HG03045 (cell line): Measurements from ENCODE around the gene PXDN.

Experiments used
- ATAC-seq: cut with Tn5 transposase; IDR thresholded peaks from one replicate; pipeline ENCODE4 v1.9.1; 2021; ENCODE audit warnings: mild to moderate bottlenecking, moderate library complexity; ENCODE audit not compliant: unreplicated experiment

The PXDN gene

GRCh38 chr2:1673160-1673944 is 71.0 kb downstream of the PXDN start:
- ATAC-seq: no peak

DNA sequence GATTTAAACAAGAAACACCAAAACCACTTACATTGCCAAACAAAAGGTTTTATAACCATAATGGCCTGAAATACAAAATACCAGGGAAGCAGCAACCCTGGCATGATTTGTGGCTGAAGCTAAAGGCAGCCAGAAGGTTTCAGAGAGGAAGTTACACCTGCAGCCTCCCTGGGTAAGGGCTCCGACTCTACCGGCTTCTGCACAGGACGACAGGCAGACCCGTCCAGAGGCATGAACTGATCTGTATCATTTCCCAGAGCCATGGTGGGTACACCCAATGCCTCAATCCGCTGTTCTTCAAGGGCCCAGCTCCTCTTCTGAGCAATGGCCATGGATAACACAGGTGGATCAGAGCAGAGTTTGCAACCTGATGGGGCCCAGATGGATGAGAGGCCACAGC is 71.6 kb downstream of the PXDN start:
- ATAC-seq: no peak

- no peak for ATAC-seq
Measured at GRCh38 chr2:1671916-1672315, 72.4 kb downstream of the PXDN start.

- ATAC-seq: no peak
Measured at GRCh38 chr2:1670636-1671035, 73.7 kb downstream of the PXDN start.

- ATAC-seq: no peak
Measured at GRCh38 chr2:1665761-1666505, 78.4 kb downstream of the PXDN start.

- no peak for ATAC-seq
Measured at GRCh38 chr2:1664698-1665097, 79.6 kb downstream of the PXDN start.

- ATAC-seq: no peak
Measured at GRCh38 chr2:1664076-1664605, 80.2 kb downstream of the PXDN start.

DNA sequence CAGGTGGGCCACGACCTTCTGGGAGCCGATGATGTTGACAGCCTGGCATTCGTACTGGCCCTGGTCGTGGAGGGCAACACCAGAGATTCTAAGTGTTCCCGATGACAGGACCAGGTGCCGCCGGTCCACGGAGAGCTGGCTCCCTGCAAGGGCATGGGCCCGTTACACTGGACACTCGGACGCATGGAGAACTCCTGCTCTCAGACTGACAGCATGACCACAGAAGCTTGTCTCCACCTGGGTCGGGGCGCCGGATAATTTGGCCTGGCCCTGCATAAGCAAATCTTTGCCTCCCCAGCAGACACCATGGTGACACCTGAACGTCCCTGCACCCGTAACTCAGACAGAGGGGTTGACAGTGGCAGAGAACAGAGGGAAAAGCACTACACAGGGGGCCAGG is 80.7 kb downstream of the PXDN start:
- ATAC-seq: no peak

DNA sequence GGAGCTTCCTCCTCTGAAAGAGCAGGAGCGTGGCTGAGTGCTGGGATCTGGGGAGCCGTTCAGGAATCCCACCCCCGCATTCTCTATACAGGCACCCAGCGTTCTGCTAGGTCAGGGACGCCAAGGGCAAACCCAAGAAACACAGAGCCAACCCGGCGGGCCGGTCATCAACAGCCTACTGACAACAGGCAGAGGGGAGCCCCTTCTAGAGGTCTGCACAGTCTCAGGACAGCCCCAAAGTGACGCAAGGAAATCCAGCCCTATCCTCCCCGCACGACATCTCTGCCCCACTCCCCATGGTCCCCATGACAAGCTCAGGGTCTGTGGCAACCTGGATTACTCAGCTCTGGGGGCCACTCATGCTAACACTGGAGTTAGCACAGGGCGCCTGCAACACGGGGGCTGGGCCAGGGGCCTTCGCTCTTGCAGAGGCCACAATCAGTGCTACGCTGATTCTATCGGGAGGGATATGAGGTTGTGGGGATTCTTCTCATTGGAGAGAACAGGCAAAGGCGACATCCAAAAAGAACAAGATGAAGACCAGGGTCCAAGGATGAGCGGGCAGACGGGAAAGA is 81.6 kb downstream of the PXDN start:
- no peak for ATAC-seq

DNA sequence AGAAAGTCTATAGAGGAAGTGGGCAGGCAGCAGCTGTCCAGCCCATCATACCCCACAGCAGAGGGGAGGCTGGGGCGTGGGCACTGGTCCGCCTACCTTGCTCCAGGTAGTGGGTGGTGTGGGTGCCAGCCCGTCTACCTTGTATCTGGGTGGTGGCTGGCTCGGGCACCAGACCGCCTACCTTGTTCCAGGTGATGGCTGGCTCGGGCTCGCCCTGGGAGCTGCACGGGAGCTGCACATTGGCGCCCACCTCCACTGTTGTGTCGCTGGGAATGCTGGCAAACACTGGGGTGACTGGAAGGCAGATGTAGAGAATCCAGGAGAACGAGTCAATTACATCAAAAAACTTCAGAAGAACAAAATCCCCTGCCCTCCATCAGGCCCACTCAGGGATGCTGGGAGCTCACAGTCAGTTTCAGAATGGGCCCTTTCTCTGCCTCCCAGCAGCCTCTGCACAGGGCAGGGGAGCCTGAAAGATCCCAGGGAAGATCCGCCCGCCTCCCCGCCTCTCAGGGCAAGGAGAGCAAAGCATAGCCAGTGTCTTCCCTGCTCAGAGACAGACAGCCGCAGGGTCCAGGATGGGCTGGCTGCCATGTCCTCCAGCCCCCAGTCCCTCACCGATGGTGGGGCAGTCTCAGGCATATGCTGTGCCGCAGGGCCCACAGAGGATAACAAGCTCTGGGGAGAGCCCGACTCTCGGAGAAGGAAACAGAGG is 82.3 kb downstream of the PXDN start:
- ATAC-seq: no peak

DNA sequence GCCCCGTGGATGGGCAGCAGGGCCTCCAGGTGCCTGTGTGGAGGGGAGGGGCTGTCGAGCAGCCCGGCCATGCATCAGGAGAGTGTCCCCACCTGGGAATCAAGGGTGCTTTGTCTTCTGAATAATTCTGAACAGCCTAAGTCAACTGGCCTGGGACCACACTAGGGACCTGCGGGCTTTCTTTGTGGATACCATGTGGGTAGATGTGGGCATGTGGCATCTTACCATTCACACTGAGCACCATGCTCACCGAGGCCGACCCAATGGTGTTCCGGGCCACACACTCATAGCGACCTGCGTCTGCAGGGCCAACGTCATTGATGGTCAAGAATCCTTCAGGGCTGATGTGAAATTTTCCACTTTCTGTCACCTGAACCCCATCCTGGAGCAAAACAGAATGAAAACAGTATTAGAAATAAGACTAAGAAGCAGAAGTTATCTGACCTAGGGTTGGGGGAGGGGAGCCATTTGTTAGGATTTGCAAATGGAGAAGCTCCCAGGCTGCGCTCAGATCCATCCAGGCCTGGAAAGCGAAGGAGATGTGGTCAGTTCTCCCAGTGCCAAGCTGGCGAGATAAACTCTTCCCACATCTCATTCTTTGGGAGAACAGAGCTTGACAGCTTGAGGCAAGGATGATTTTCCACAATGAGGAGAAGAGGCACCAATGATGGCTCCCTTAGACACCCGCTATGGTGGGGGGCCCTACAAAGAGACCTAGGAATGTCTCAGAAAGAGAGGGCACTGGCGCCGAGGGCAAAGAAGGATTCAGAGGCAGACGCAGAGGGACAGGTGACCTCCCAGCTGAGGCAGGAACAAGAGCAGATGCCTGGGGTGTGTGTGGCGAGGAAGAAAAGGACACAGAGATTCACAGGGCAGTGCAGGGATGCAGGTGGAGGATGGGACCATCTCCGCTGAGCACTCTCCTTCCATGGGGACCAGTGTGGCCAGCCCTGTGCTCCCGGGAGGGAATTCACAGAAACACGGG is 83.4 kb downstream of the PXDN start:
- ATAC-seq: no peak

DNA sequence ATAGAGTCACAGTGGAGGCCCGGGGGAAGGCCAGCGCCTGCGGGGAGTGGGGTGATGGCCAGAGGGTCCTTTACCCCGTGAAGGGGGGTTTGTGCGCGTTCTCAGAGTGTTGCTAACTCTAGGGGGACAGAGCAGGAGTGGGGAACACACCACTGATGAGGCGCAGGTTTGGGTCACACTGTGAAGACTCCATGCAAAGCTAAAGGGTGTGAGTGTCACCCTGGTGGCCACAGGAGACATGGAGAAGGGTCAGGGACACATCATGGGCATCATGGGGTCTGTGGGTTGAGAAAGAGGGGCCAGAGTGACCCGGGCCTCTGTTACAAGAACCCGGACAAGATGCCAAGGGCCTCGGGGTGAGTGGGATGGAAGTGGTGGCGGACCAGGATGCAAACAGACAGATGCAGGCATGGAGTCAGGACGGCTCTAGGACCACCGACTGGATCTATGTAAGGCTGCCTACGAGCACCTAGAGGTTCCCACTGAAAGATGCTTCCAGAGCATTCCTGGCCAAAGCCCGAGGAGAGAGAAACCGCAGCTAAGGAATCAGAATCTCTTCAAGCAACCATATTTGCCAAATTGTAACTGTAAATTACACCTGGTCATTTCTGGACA is 84.3 kb downstream of the PXDN start:
- no peak for ATAC-seq

GRCh38 chr2:1658394-1659151 is 85.7 kb downstream of the PXDN start:
- ATAC-seq: no peak

DNA sequence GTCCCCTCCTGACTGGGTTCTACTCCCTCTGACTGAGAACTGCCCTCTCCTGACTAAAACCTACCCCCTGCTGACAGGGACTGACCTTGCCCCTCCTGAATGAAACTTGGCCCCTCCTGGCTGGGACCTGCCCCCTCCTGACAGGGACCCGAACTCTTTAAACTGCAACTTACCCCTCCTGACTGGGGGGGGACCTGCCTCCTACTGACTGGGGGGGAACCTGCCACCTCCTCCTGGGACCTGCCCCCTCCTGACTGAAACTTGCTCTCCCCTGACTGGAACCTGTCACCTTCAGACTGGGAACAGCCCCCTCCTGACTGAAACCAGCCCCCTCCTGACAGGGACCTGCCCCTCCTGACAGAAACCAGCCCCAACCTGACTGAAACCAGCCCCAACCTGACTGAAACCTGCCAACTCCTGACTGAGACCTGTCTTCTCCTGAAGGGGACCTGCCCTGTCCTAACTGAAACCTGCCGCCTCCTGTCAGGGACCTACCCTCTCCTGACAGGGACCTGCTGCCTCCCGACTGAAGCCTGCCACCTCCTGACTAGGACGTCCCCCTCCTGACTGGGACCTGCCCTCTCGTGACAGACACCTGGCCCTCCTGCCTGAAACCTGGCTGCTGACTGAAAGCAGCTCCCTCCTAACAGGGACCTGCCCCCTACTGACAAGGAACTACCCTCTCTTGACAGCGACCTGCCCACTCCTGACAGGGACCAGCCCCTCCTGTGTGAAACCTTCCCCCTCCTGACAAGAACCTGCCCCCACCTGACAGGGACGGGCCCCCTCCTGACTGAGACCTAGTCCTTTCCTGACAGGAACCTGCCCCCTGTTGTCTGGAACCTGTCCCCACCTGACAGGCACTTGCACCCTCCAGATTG is 87.1 kb downstream of the PXDN start:
- ATAC-seq: no peak

DNA sequence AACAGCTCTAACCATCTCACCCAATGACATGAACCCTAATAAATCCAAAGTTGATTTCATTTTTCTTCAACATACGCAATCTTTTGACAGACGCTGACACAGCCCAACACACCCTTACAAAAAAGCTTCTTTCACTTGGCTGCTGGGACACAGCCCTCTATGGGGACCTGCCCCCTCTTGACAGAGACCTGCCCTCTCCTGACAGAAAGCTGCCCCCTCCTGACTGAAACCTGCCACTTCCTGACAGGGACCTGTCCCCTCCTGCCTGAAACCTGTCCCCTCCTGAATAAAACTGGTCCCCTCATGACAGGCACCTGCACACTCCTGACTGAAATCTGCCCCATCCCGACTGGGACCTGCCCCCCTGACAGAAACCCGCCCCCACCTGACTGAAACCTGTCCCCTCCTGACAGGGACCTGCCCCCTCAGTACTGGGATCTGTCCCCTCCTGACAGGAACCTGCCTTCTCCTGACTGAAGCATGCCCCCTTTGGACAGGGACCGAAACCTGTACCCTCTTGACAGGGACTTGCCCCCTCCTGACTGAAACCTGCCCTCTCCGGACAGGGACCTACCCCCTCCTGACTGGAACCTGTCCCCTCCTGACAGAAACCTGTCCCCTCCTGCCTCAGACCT is 87.9 kb downstream of the PXDN start:
- no peak for ATAC-seq

GRCh38 chr2:1655461-1655860 is 88.9 kb downstream of the PXDN start:
- no peak for ATAC-seq

- ATAC-seq: no peak
Measured at GRCh38 chr2:1654696-1655374, 89.5 kb downstream of the PXDN start.
